Ectodermal cell (in vitro differentiated cells): Measurements from ENCODE around the gene SND1.

Source experiments
- H3K27ac ChIP-seq: 2 replicates; pipeline ENCODE4 v1.7.0; 2013; ENCODE audit warnings: mild to moderate bottlenecking, low read depth, low read length; ENCODE audit not compliant: insufficient read depth, poor library complexity, severe bottlenecking
- H3K27me3 ChIP-seq: 2 replicates; pipeline ENCODE4 v1.7.0; 2013; ENCODE audit warnings: mild to moderate bottlenecking, low read length; ENCODE audit not compliant: insufficient read depth, control insufficient read depth, poor library complexity, severe bottlenecking
- H3K36me3 ChIP-seq: one replicate; pipeline ENCODE4 v1.7.0; 2013; ENCODE audit warnings: low read length; ENCODE audit not compliant: control insufficient read depth, insufficient read depth
- H3K4me1 ChIP-seq: one replicate; pipeline ENCODE4 v1.7.0; 2013; ENCODE audit warnings: low read length; ENCODE audit not compliant: control insufficient read depth, insufficient read depth
- H3K4me3 ChIP-seq: 2 replicates; pipeline ENCODE4 v1.7.0; 2013; ENCODE audit warnings: low read depth, low read length, control low read depth; ENCODE audit not compliant: insufficient read depth
- H3K9me3 ChIP-seq: 2 replicates; pipeline ENCODE4 v1.7.0; 2013; ENCODE audit warnings: mild to moderate bottlenecking, low read length, moderate library complexity; ENCODE audit not compliant: control insufficient read depth
- WGBS, 2 experiments: methylation state at CpG; one replicate each; pipeline ENCODE4 v1.1.7; 2013; ENCODE audit warnings: missing lambda C conversion rate in 2 of 2; 5-methylcytosine and 5-hydroxymethylcytosine counted together

The SND1 gene

DNA sequence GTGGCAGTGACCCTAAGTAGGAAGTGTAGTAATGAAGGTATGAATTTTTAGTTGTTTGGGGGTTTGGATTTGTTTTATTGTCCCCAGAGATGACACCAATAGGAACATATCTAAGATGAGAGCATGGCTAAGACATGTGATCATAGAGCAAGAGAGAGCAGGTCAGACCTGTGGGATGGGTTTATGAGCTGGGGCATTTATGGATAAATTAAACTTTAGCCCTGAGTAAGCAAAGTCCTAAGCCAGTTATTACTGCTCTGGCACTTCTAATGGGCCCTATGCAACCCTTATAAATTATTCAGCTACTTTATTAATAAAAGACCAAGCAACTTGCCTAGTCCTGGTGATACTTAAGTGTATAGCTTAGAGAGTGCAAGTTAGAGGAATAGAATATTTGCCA is 294.1 kb downstream of the SND1 start:
- Histone ChIP-seq H3K4me3 (no peak overlapping the region), H3K27me3 (no peaks in the 10 kb centered on the region), H3K4me1 (peaks cover 17% of the 10 kb centered on the region), H3K9me3 (no peaks in the 10 kb centered on the region), H3K27ac (no peak overlapping the region), H3K36me3 (no peaks in the 10 kb centered on the region)

DNA sequence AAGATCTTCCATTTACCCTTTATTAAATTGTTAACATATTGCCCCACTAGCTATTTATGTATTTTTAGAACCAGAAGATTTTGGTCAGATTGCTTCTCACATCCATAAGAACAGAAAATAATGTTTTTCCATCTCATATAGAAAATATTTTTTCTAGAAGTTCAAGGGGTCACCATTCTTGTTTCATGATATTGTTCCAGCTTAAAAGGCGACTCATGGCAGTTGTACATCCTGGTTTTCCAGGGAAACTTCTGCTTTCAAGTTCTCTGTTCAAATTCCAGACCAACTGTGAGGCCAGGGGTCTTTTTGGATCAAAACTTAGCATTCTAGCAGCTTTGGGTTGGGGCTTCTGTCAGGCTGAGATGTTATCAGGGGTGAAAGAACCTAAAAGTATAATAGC is 294.9 kb downstream of the SND1 start:
- Histone ChIP-seq H3K9me3 (no peaks in the 10 kb centered on the region), H3K4me3 (no peak overlapping the region), H3K36me3 (no peaks in the 10 kb centered on the region), H3K27ac (no peak overlapping the region), H3K4me1 (peaks cover 21% of the 10 kb centered on the region), H3K27me3 (no peaks in the 10 kb centered on the region)
- WGBS, 2 experiments: 92 to 100% methylated on average over 1 of the region's 1 CpG

DNA sequence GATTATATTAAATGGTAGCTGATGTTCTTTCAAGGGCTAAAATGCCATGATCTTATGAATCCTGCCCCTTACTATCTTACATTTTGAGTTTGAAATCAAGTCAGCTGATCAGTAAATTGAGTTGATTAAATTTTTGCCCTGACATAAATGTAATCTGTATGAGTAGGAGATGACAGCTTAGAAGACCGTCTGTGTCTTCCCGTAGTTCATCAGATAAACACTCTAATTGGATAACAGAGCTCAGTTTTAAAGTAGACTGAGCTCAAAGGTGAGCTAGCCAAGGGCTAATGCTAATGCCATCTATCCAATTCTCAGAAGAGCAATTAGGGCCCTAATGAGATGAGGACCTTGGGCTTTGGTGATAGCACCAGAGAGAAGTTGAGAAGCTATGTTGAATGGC is 296.3 kb downstream of the SND1 start:
- H3K4me1 ChIP-seq: peaks cover 27% of the 10 kb centered on the region
- H3K9me3 ChIP-seq: no peaks in the 10 kb centered on the region
- H3K27ac ChIP-seq: no peak overlapping the region
- no peak overlapping the region for H3K4me3 ChIP-seq
- 94% methylated on average over 2 of the region's 2 CpGs for WGBS, 2 experiments
- H3K36me3 ChIP-seq: no peaks in the 10 kb centered on the region
- no peaks in the 10 kb centered on the region for H3K27me3 ChIP-seq

DNA sequence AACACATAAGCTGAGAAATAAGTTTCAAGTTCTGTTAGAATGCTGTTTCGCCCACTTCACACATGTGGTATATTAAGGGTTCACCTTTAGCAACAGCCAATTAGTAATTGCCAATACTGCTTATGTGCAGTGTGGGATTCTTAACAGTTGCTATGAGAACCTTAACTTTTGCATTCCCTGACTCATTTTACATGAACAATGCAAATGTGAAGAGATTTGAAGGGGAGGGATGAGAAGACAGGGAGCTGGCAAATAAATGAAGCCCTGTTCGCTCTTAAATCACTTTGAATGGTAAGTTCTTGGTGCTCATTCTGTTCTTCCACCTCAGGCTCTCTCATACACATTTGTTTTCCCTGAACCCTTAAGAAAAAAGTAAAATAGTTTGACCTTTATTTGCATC is 296.9 kb downstream of the SND1 start:
- Histone ChIP-seq H3K4me1 (peaks cover 24% of the 10 kb centered on the region), H3K27me3 (no peaks in the 10 kb centered on the region), H3K36me3 (no peaks in the 10 kb centered on the region), H3K27ac (no peak overlapping the region), H3K4me3 (no peak overlapping the region), H3K9me3 (no peaks in the 10 kb centered on the region)
- 93 to 94% methylated on average over 2 of the region's 2 CpGs for WGBS, 2 experiments

DNA sequence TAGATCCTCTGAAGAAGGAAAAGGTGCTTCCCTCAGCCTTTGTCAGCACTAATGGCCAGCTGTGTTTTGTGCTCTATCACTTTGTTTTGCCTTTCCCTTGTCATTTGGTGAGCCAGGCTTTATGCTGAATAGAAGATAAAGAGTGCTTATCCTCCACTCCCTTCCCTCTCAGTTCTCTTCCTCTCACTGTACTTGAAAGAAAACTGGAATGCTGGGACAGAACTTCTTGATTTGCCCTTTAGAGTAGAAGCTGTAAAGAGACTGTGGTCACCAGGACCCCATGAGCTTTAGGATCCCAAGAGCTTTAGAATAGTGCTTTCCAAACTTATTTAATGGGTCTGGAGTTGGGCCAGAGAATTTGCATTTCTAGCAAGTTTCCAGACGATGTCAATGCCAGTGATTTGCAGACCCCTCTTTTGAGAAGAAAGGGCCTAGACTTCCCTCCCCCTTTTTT is 297.8 kb downstream of the SND1 start:
- Histone ChIP-seq H3K36me3 (no peaks in the 10 kb centered on the region), H3K4me1 (peaks cover 31% of the 10 kb centered on the region), H3K4me3 (no peak overlapping the region), H3K9me3 (no peaks in the 10 kb centered on the region), H3K27me3 (no peaks in the 10 kb centered on the region), H3K27ac (no peak overlapping the region)
- 55 to 63% methylated on average over 1 of the region's 1 CpG for WGBS, 2 experiments

DNA sequence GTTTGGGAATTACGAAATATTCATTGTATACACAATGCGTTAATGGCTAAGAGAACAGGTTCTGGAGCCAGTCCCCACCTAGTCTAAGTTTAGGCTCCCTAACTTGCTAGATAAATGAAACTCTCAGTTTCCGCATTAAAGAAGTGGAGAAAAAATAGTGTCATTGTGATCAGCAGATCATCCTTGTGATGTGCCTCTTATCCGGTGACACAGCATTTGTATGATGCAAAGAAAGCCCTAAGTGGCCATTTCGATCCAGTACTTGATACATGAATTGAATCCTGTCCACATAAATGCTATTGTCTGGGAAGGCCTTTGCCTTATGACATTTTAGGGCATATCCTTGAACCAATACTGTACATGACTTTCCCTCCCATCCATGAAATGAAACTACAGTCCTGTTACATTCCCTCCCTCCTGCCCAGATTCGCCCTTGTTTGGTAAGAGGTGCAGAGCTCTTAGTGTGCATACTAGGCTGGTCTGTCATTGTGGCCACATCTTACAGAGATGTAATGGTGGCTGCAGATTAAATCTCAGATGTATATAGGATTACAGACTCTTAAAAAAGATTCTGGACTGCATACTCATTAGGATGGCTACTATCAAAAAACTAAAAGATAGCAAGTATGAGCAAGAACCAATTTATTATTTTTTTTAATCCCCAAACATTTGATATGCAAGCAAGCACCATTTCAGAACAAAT is 298.4 kb downstream of the SND1 start:
- no peaks in the 10 kb centered on the region for H3K36me3 ChIP-seq
- no peaks in the 10 kb centered on the region for H3K27me3 ChIP-seq
- WGBS, 2 experiments: 95% methylated on average over 6 of the region's 6 CpGs
- H3K9me3 ChIP-seq: no peaks in the 10 kb centered on the region
- H3K4me1 ChIP-seq: peaks cover 31% of the 10 kb centered on the region
- H3K4me3 ChIP-seq: no peak overlapping the region
- no peak overlapping the region for H3K27ac ChIP-seq

DNA sequence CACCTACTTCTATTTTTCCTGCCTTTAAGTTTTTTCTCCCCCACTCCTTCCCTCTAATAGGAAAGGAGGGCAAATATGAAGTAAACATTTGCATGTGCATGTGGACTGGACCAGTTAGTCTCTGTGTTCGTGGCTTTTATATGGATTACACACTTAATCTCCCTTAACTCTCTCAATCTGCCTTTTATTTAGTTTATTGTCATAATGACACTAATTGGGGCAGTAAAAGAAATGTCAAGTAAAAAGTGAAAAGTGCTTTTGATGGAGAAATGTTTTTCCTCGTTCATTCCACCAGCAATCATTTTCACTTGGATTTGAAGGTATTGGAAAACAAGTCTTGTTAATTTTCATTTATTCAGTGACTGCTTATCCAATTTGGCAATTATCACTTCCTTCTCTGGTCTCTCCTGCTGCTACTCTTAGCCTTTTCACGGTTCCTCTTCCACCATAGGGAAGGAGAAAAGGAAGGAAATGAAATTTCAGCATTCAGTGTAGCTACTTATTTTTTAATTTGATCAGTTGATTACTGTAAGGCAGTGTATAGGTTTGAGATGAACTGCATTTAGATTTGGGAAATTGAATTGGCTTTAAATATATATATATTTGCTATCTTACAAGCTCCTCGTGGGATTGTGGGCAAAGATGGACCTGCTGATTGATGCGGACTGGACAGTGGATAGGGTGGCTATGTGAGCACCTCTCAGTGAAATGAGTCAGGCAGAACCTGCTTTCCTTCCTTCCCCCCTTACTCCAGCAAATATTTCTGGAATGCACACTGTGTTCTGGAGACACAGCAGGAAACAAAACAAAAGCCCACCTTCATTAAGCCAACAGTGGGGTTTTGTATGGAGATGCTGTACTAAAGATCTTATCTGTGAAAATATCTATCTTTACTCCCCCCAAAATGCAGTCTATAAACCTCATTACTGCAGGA is 301.7 kb downstream of the SND1 start:
- Histone ChIP-seq H3K4me1 (peaks cover 31% of the 10 kb centered on the region), H3K36me3 (no peaks in the 10 kb centered on the region), H3K27ac (no peak overlapping the region), H3K9me3 (no peaks in the 10 kb centered on the region), H3K27me3 (no peaks in the 10 kb centered on the region), H3K4me3 (no peak overlapping the region)
- WGBS, 2 experiments: 98 to 100% methylated on average over 2 to 5 of the region's 5 CpGs

DNA sequence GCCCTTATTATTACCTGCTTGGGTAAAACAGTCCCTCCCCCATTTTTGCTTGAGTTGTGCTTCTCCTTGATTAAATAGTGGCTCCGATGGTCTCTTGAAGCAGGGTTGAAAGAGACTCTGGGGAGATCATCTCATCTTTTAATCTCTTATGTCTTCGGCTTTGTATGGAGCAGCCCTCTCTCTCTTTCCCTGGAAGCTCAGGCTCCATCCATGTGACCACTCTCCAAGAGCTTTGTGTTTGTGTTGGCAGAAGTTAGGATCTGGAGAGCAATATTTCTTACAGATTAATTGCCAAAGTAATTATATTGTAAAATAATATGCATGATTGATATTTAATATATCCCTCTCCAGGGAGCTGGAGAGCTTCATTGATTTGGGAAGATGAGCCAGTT is 302.4 kb downstream of the SND1 start:
- H3K27ac ChIP-seq: no peak overlapping the region
- 82 to 87% methylated on average over 1 to 2 of the region's 2 CpGs for WGBS, 2 experiments
- H3K27me3 ChIP-seq: no peaks in the 10 kb centered on the region
- H3K36me3 ChIP-seq: no peaks in the 10 kb centered on the region
- H3K9me3 ChIP-seq: no peaks in the 10 kb centered on the region
- H3K4me3 ChIP-seq: no peak overlapping the region
- peaks cover 29% of the 10 kb centered on the region for H3K4me1 ChIP-seq

DNA sequence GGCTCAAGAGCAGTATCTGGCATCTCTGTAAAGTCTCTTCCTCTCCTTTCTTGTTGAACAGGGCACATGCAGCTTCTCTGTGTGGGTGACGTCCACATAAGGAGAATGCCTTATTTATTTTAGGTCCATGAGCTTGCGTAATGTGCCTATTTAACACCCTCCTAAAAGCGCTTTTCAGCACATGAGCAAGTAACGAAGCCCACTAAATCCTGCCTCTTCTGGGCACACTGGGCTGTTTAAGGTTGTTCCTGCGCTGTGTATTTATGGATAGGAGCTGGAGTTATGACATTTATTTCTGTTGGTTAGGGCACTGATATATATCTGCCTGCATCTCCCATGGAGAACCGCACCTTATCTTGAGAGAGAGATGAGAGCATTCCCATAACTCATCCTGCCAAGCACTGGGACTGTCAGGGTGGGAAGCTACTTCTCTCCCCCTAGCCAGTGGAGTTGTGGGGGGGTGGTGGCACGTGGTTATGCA is 303.1 kb downstream of the SND1 start:
- H3K27me3 ChIP-seq: no peaks in the 10 kb centered on the region
- H3K4me3 ChIP-seq: no peak overlapping the region
- no peaks in the 10 kb centered on the region for H3K36me3 ChIP-seq
- H3K9me3 ChIP-seq: no peaks in the 10 kb centered on the region
- peaks cover 22% of the 10 kb centered on the region for H3K4me1 ChIP-seq
- H3K27ac ChIP-seq: no peak overlapping the region
- 95 to 96% methylated on average over 7 of the region's 7 CpGs for WGBS, 2 experiments

DNA sequence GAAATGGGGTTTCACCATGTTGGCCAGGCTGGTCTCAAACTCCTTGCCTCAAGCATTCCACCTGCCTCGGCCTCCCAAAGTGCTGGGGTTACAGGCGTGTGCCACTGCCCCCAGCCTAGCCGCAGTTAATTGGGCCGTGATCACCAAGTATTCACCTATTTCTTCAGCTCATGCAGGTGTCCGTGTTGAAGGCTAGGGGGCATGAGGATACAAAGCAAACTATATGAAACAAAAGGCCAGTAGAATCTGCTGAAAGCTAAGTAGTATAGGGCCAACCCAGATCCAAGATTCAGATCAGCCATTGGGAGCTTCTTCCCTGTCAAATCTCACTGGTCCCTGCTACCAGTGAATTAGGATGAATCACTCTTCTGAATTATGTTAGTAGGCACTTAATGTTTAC is 305.9 kb downstream of the SND1 start:
- Histone ChIP-seq H3K4me1 (peaks cover 10% of the 10 kb centered on the region), H3K36me3 (no peaks in the 10 kb centered on the region), H3K27me3 (no peaks in the 10 kb centered on the region), H3K27ac (no peak overlapping the region), H3K9me3 (no peaks in the 10 kb centered on the region), H3K4me3 (no peak overlapping the region)
- WGBS, 2 experiments: 89 to 94% methylated on average over 5 of the region's 5 CpGs
